ENCODE data around the gene SAFB.
"Not testable (repeated sequence)": the region's sequence is repeated elsewhere in the genome, so short reads cannot be mapped to it uniquely, and the experiment has no call there.

Gene SAFB

DNA sequence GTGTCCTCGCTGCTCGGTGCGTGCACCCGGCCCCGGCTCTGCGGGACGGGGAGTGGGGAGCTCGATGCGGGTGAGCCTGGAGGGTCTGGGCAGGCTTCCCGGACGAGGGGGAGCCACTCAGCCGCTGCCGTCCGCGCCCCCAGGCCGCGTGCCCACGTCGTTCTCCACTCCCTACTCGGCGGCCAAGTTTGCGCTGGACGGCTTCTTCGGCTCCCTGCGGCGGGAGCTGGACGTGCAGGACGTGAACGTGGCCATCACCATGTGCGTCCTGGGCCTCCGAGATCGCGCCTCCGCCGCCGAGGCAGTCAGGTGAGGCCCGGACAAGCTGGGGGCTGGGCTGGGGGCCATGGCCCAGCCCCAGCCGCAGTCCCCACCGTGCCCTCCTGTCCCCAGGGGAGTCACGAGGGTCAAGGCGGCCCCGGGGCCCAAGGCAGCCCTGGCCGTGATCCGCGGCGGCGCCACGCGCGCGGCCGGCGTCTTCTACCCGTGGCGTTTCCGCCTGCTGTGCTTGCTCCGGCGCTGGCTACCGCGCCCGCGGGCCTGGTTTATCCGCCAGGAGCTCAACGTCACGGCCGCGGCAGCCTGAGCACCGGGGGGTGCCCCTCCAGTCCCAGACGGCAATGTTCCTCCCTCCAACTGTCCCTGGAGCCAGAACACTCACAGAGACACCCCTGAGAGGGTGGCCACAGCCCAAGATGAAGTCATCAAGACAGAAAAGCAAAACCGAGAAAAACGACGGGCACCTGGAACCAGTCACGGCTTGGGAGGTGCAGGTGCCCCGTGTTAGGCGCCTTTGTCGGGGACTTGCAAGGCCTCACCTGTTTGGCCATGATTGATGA is 64.7 kb downstream of the SAFB start:
- no peak for DNase-seq

DNA sequence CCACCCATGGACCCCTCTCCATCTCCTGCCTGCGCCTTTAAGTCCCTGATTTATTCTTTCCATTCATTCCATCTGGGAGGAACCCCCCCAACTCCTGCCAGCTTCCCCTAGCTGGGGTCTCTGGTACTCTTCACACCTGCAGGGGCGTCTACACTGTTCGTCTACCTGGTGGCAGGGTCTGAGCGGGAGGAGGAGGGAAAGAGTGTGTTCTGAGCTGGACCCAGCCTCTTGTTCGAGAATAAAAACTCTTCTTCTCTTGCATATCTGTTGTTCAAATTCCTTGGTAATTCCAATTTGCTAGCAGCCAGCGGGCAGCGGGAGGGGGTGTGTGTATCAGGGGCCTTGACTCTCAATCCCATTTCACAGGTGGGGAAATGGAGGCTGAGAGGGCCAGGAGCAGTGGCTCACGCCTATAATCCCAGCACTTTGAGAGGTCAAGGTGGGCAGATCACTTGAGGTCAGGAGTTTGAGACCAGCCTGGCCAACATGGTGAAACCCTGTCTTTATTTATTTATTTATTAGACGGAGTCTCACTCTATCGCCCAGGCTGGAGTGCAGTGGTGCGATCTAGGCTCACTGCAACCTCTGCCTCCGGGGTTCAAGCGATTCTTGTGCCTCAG is 65.5 kb downstream of the SAFB start:
- DNase-seq, result not testable (repeated sequence)

DNA sequence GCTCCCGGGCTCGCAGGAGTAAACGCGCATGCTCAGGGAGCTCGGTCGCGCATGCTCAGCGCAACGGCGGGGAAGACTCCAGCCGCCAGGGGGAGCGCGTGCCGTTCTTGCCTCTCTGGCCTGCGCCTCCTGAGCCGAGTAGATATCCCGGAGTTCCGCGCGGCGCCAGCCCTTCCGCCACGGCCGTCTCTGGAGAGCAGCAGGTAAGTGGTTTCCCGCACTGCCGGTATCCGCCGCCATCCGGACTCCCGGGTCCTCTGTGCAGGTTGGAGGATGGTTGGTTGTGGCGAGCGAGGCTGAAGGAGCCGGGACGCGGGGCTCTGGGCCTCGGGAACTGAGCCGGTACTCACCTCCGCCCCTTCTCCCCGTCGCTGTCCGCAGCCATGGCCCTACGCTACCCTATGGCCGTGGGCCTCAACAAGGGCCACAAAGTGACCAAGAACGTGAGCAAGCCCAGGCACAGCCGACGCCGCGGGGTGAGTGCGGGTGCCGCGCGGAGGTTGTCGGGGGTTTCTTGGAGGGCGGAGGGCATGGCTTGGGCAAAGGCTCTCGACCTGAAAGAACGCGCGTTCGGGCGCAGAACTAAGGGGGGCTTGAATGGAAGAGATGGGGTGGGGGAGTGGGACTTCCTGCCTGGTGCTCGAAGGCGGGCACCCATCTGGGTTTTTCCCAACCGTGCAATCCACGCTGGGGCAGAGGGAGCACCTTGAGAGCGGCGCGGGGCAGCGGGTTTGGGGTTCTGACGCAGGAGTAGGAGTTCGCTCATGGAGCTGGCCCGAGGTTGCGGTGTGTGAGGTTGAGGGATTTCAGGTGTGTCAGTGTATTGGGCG is 67.5 kb downstream of the SAFB start, which contains the start of gene RPL36:
RPL36 (plus strand) TSS at position 171 of the 830 bp plus-strand sequence; CDS start at position 384, 213 bp downstream.
- peak; percentile 98 for DNase-seq

DNA sequence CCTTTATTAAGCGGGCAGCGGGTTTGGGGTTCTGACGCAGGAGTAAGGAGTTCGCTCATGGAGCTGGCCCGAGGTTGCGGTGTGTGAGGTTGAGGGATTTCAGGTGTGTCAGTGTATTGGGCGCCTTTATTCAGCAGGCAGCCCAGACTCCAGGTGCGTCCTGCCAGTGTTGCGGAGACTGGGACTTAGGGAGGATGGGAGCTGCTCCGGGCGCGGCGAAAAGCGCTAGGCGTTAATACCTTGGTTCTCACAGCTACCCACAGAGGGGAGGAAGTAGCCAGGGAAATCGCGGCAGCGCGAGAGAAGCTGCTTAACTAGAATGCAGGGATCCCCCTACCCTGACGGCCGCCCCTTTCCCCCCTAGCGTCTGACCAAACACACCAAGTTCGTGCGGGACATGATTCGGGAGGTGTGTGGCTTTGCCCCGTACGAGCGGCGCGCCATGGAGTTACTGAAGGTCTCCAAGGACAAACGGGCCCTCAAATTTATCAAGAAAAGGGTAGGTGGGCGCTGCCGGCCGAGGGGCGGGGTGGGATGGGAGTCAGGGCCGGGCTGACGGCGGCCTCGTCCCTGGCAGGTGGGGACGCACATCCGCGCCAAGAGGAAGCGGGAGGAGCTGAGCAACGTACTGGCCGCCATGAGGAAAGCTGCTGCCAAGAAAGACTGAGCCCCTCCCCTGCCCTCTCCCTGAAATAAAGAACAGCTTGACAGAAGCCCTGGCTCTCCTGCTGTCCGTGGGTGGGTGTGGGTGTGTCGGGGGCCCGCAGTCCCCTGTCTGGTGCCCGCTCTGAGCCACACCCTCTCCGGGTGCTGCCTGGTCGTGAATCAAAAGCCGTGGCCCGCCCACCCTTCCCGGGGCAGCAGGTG is 68.3 kb downstream of the SAFB start:
- DNase-seq, result peak; percentile 49

DNA sequence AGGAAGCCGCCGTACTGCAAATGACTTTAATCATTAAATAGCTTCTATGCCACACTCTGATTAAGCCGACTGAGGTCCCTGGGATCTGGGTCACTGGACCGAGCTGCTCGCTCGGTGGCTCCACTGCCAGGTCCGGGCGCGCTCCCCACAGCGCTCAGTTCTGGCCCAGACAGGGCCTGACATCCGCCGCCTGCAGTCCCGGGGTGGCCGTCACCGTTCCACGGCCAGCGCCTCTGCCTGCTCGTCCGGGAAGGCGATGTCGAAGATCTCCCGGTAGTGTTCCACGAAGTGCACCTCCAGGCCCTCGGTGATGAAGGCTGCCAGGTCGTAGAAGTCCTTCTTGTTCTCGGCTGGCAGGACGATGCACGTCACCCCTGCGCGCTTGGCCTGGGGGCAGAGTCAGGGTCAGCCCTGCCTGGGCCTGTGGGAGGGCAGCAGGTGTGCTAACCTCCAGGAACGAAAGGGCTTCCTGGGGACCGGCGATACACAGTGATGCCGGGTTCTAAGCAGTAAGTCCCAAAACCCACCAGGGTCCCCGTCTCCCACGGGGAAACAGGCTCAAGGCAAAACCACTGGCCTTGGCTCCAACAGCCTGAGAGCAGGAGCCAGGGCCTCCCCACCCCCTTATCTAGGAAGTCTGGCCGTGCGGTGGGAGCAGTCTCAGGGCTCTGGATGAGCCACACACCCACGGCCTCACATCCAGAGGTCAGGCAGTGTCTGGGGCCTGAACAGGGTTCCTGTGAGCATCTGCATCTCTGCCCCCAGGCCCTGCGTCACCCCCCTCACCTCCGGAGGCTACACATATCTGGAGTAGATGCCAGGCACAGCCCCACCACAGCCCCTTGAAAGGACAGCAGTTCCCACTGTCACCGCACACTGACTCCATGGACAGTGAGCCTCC is 69.2 kb downstream of the SAFB start:
- no peak for DNase-seq

DNA sequence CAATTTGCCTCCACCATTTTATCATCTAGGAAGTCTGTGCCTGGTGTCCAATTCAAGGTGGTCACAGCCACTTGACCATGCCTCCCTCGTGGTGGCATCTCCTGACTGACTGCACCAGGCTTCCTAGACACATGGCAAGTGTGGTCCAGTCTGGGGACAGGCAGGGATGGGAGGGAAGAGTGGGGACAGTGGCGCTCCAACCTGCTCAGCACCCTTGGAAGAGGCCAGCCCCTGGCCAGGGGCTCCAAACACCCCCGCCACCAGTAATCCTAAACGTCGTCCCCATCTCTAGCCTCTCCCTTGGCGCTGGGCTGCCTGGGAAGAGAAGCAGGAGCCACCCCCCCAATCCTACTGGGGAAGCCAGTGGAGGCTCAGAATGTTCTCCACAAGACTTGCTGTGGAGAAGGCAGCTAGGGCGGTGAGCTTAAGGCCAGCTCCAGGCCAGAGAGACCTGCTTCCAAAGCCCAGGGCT is 69.9 kb downstream of the SAFB start:
- DNase-seq, result no peak

DNA sequence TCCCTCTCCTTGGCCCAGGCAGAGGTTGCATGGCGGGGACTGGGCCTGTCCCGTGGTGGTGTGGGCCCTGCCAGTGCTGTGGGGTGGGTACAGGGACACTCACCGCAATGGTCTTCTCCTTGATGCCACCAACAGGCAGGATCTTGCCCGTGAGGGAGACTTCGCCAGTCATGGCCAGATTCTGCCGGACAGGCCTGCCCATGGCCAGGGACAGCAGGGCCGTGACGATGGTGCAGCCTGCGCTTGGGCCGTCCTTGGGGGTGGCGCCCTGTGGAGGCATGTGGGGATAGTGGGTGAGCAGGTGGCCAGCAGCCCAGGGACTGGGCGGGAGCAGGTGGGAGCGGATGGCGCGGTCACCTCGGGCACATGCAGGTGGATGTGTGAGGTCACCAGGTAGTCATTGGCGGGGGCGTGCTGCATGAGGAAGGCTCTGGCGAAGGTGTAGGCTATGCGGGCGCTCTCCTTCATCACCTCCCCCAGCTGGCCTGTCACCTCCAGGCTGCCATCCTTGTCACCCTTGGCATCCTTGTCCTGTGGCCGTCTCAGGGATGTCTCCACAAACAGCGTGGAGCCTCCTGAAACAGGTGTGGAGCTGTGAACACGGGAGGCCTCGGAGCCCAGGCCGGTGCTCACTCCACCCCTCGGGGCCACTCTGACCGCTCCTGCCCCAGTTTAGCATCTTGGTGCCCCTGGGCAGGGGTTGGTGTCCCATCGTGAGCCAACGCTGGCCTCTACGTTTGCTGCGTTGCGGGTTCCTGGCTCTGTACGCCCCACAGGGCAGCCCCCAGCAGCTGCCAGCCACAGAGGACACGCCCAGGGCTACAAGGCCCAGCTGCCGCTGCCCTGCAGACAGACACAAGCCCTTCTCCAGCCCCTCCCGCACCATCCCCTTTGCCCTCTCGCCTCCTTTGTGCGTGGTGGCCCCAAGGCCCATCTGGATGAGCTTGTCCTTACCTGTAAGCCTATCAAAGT is 70.6 kb downstream of the SAFB start:
- DNase-seq, result no peak

DNA sequence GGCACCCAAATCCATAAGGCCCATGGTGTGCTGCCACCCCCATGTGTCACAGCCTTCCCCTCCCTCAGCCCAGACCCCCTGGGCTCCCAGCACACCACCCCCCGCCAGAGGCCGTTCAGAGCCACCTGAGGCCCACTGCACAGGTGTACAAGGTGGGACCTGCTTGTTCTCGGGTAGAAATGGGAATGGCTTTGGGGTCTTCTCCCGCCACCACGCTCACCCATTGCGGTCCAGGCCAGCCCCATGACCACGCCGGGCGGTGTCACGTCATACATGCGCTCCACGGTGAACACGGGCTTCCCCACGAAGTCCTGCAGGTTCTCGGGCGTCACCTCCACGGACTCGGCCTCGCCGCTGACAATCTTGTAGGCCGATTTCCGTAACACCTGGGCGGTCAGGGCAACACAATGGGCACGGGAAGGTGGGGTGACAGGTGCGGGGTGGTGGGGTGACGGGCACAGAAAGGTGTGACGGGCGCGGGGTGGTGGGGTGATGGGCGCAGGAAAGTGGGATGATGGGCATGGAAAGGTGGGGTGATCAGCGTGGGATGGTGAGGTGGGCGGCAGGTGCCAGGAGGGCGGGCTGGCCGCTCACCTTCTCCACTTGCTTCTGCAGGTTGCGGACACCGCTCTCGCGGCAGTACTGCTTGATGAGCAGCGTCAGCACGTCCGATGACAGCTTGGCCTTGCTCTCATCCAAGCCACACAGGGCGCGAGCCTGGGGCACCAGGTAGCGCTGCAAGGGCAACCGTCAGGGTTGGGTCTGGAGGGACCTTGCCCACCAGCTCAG is 71.5 kb downstream of the SAFB start:
- no peak for DNase-seq

DNA sequence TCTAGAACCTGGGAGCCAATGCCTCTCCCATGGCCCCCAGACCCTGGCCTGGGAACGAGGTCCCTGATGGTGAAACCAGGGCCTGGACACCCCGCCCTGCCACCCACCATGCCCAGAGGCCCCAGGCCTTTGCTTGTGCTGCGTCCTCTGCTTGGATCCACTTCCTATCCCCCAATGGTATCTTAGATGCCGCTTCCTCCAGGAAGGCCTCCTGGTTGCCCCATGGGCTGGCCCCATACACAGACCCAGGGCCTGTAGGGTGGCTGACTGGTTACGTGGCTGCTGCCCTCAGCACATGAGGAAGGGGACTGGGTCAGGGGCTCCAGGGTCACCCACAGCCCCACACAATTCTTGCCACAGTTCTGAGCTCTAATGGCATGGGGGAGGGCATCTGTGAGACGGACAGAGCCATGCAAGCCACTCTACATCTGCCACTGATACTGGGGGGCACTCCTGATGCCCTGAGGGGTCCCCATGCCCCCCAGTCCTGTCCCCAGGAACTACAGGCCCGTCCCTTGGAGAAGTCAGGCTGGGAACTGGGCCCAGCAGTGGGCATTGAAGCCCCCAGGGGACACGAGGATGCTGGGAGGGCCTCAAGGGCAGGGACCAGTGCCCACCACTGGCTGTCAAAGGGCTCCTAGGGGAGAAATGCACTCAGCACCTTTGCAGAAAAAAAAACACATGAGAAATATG is 72.2 kb downstream of the SAFB start:
- no peak for DNase-seq

DNA sequence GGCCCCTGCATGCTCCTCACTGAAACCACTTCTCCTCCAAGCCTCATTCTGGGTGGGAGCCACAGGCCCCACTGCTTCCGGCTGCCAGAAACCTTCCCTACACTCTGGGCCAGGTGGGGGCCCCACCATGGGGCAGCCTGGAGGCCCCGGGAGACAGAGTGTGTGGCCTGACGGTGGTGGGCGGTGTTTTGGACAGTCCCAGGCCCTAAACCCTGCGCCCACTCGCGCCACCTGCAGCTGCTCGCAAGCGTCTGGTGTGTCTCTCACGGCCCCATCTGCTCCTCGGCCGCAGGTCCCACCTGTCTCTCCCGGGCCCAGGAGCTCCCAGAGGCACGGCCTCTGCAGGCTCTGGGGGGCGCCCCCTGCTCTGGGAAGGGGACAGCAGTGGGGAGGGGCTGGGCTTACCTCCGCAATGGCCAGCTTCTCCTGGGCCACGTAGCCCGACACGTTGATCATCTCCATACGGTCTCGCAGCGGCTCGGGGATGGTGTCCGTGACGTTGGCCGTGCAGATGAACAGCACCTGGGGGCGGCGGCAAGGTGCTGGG is 72.8 kb downstream of the SAFB start:
- DNase-seq, result no peak

DNA sequence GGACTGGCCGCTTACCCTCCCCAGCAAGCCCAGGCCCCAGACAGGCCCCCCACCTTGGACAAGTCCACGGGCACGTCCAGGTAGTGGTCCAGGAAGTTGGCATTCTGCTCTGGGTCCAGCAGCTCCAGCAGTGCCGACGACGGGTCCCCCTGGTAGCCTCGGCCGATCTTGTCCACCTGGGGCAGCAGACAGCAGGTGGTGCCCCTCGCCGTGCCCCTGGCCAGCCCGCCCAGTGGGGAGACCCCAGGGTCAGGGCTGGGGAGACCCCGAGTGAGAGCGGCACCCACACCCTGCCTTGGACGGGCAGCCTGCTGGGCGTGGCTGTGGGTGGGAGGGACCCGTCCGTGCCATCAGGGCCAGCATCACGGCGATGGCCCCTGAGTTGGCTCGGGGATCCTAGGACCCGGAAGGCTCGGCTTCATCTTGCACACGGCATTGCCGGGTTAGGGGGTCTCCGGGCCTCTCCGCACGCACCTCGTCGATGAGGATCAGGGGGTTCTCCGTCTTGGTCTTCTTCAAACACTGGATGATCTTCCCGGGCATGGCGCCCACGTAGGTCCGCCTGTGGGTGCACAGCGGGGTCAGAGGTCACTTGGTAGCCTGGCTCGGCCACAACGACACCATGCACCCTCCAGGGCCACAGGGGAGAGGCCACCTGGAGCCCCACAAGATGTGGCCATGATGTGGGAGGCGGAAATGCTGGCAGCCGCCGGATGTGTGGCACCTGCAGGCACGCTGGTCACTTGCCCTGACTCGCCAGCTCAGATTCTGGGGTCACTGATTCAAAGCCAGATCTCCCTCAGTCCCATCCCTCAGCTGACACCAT is 73.5 kb downstream of the SAFB start:
- DNase-seq, result no peak

DNA sequence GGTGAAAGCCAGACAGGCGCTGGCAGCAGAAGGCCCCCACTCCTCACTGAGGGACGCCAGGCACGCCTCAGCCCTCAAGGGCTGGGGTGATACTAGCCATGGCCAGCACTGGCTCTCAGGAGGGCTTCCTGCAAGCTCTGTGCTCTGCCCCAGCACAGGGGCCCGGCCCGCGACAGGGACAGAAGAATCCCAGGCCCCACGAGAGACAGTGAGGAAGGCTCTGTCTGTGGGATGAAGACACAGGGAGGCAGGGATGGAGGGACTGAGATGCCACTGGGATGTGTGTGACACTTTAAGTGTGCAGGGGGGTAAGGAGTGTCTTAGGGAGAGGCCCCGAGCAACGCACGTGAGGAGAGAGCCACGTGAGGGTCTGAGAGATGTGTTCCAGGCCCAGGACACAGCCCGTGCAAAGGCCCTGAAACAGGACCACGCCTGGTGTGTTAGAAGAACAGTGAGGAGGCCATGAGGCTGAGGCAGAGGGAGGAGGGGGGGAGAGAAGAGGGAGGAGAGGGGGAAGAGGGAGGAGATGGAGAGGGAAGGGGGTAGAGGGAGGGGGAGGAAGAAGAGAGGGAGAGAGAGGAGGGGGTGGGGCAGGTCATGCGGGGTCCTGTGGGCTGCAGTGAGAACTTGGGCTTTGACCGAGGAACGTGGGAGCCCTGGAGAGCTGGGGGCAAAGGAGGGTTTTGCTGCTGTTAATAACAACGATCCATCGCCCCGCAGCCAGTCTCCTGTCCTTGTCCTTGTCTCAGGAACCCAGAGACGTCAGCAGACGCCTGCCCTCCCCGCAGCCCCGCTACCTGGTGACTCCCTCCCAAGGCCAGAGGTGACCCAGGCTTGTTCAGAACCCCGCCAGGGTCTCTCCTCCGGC is 74.4 kb downstream of the SAFB start:
- peak; percentile 45 for DNase-seq

DNA sequence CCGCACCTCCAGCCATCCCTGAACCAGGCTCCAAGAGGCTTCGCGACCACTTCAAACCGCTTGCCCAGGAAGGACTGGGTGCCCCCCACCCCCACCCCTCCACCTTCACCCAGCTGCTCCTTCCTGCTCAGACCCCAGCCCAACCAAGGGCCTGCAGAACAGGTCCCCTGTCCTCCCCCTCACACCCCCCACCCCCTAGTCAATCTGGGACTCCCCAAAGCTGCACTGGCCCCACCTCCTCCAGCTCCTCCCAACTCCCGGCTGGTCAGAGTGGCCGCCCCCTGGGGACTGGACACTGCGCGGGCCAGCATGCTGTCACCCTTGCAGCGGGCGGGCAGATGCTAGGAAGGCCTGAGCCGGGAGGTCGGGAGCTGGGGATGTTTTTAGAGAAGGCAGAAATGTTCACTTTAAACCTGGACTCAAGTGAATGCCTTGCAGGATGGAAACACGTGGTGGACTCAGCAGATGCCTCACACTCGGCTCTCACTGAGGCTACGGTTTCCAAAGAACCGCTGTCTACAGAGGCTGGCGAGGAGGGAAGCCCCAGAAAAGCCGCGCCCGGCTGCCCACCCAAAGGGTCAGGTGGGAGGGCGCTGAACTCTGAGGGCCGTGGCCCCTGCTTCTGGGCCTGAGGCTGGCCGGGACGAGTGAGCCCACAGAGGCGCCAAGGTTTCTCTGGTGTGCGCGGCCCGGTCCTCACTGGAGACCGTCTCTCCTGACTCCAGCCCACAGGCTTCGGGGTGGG is 75.2 kb downstream of the SAFB start:
- DNase-seq, result no peak

DNA sequence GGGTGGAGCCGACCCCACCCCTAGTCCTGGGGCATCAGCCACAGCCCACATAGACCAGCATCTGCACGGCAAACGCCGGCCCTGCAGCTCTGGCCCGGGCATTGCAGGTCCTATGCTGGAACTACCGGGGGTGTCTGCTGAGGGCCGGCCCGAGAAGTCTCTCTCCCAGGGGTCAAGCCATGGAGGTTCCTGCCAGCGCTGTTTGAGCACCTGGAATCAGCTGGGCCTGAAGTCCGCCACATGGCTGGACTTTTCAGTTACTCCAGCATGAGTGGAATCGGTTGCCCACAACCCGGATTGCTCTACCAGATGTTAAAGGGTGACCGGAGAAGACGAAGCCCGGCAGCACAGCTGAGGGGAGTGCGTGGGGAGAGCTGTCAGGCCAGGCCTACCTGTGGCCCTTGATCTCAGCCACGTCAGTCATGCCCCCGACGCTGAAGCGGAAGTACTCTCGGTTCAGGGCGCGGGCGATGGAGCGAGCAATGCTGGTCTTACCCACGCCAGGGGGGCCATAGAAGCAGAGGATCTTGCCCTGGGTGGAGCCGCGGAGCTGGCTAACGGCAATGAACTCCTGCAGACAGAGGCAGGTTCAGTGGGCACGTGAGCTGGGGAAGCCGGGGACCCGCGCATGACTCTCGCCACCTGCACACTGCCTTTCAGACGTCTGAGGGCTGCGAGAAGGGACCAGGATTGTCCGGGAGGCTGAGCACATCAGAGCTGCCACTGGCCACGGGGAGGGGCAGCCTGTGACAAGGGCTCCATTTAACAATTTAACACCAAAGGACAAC is 75.9 kb downstream of the SAFB start:
- no peak for DNase-seq

Data from NCI-H69 (cell line).